ENCODE data around the gene KIAA0513. TPM values are rescaled to one million over a fixed set of nuclear protein-coding genes. Genes with fewer than 3 reads are reported as not detected.

Gene KIAA0513
- total and polyA plus RNA-seq, 2 donors (not counting 1 experiment from before 2014, with no cell fraction given): 11.7 to 22.3 TPM

GRCh38 chr16:85041219-85042166 is 13.9 kb downstream of the KIAA0513 start:
- Histone ChIP-seq H3K9me3 (ENCODE audit: control insufficient read depth, insufficient read depth, low read depth, low read length) (no peaks in the 10 kb centered on the region), H3K36me3 (ENCODE audit: control insufficient read depth, insufficient read depth, low read length) (peaks cover 2% of the 10 kb centered on the region), H2AFZ (ENCODE audit: low read length) (no peak overlapping the region), H3K27me3 (ENCODE audit: control insufficient read depth, insufficient read depth, low read length) (no peaks in the 10 kb centered on the region), H3K4me3 (replicated peaks in 1 of 4; ENCODE audit: control extremely low read depth in 1 of 4, insufficient read depth in 1 of 4, low read depth in 3 of 4, low read length in 4 of 4) (no peak overlapping the region), H3K79me2 (ENCODE audit: control insufficient read depth, insufficient read depth, low read length) (no peaks in the 10 kb centered on the region), H3K9ac (ENCODE audit: insufficient read depth, low read length) (no peak overlapping the region), H3K27ac (ENCODE audit: insufficient read depth, low read length) (no peak overlapping the region), H3K4me1 (ENCODE audit: control insufficient read depth, extremely low read depth, insufficient read depth, low read length) (no peaks in the 10 kb centered on the region), H3K4me2 (ENCODE audit: extremely low read depth, insufficient read depth, low read length) (no peak overlapping the region), H4K20me1 (ENCODE audit: control insufficient read depth, extremely low read depth, insufficient read depth, low read length) (no peaks in the 10 kb centered on the region)
- TF ChIP-seq EZH2 (IDR thresholded peaks at IDR 0.05; ENCODE audit: low read length, missing control alignments) (no peak), CTCF (conservative IDR thresholded peaks at IDR 0.05 in 1 of 2, IDR thresholded peaks at IDR 0.05 in 1 of 2; ENCODE audit: low read depth in 1 of 2, low read length in 2 of 2) (no peak)
- no peak for DNase-seq (ENCODE audit: low read depth in 2 of 2)

GRCh38 chr16:85042167-85042526 is 14.6 kb downstream of the KIAA0513 start:
- no peak for TF ChIP-seq CTCF (conservative IDR thresholded peaks at IDR 0.05 in 1 of 2, IDR thresholded peaks at IDR 0.05 in 1 of 2; ENCODE audit: low read depth in 1 of 2, low read length in 2 of 2)
- no peak for TF ChIP-seq EZH2 (IDR thresholded peaks at IDR 0.05; ENCODE audit: low read length, missing control alignments)
- H3K4me2 ChIP-seq (ENCODE audit: extremely low read depth, insufficient read depth, low read length): no peak overlapping the region
- H3K27me3 ChIP-seq (ENCODE audit: control insufficient read depth, insufficient read depth, low read length): no peaks in the 10 kb centered on the region
- no peak for DNase-seq (ENCODE audit: low read depth in 2 of 2)
- no peak overlapping the region for H2AFZ ChIP-seq (ENCODE audit: low read length)
- H4K20me1 ChIP-seq (ENCODE audit: control insufficient read depth, extremely low read depth, insufficient read depth, low read length): no peaks in the 10 kb centered on the region
- no peak overlapping the region for H3K27ac ChIP-seq (ENCODE audit: insufficient read depth, low read length)
- H3K79me2 ChIP-seq (ENCODE audit: control insufficient read depth, insufficient read depth, low read length): no peaks in the 10 kb centered on the region
- no peak overlapping the region for H3K4me3 ChIP-seq (replicated peaks in 1 of 4; ENCODE audit: control extremely low read depth in 1 of 4, insufficient read depth in 1 of 4, low read depth in 3 of 4, low read length in 4 of 4)
- peaks cover 2% of the 10 kb centered on the region for H3K36me3 ChIP-seq (ENCODE audit: control insufficient read depth, insufficient read depth, low read length)
- no peaks in the 10 kb centered on the region for H3K9me3 ChIP-seq (ENCODE audit: control insufficient read depth, insufficient read depth, low read depth, low read length)
- H3K9ac ChIP-seq (ENCODE audit: insufficient read depth, low read length): no peak overlapping the region
- no peaks in the 10 kb centered on the region for H3K4me1 ChIP-seq (ENCODE audit: control insufficient read depth, extremely low read depth, insufficient read depth, low read length)

GRCh38 chr16:85042606-85043005 is 15.0 kb downstream of the KIAA0513 start:
- Histone ChIP-seq H4K20me1 (ENCODE audit: control insufficient read depth, extremely low read depth, insufficient read depth, low read length) (no peaks in the 10 kb centered on the region), H3K27me3 (ENCODE audit: control insufficient read depth, insufficient read depth, low read length) (no peaks in the 10 kb centered on the region), H2AFZ (ENCODE audit: low read length) (no peak overlapping the region), H3K79me2 (ENCODE audit: control insufficient read depth, insufficient read depth, low read length) (no peaks in the 10 kb centered on the region), H3K9ac (ENCODE audit: insufficient read depth, low read length) (no peak overlapping the region), H3K4me1 (ENCODE audit: control insufficient read depth, extremely low read depth, insufficient read depth, low read length) (no peaks in the 10 kb centered on the region), H3K4me3 (replicated peaks in 1 of 4; ENCODE audit: control extremely low read depth in 1 of 4, insufficient read depth in 1 of 4, low read depth in 3 of 4, low read length in 4 of 4) (no peak overlapping the region), H3K27ac (ENCODE audit: insufficient read depth, low read length) (no peak overlapping the region), H3K4me2 (ENCODE audit: extremely low read depth, insufficient read depth, low read length) (no peak overlapping the region), H3K9me3 (ENCODE audit: control insufficient read depth, insufficient read depth, low read depth, low read length) (no peaks in the 10 kb centered on the region), H3K36me3 (ENCODE audit: control insufficient read depth, insufficient read depth, low read length) (peaks cover 2% of the 10 kb centered on the region)
- TF ChIP-seq CTCF (conservative IDR thresholded peaks at IDR 0.05 in 1 of 2, IDR thresholded peaks at IDR 0.05 in 1 of 2; ENCODE audit: low read depth in 1 of 2, low read length in 2 of 2): no peak
- no peak for TF ChIP-seq EZH2 (IDR thresholded peaks at IDR 0.05; ENCODE audit: low read length, missing control alignments)
- no peak for DNase-seq (ENCODE audit: low read depth in 2 of 2)

Data from fibroblast of lung (primary cell).